Muscle layer of duodenum (tissue), 2 donors: ENCODE results near the gene STAM2.

ENCODE experiments used
- H3K27ac ChIP-seq: one replicate; pipeline ENCODE4 v1.7.0; 2013; ENCODE audit warnings: mild to moderate bottlenecking, low read length
- H3K27me3 ChIP-seq: one replicate; pipeline ENCODE4 v1.7.0; 2013; ENCODE audit warnings: low read depth, mild to moderate bottlenecking, control low read depth, low read length
- H3K36me3 ChIP-seq, 2 donors: one replicate each; pipeline ENCODE4 v1.7.0; 2013; ENCODE audit warnings: low read length in 2 of 2, control low read depth in 1 of 2, mild to moderate bottlenecking in 1 of 2; ENCODE audit not compliant: insufficient read depth in 2 of 2, control insufficient read depth in 1 of 2
- H3K4me1 ChIP-seq, 2 donors: one replicate each; pipeline ENCODE4 v1.7.0; 2013; ENCODE audit warnings: low read length in 2 of 2, mild to moderate bottlenecking in 2 of 2, control low read depth in 1 of 2, moderate library complexity in 1 of 2; ENCODE audit not compliant: insufficient read depth in 2 of 2, control insufficient read depth in 1 of 2
- H3K4me3 ChIP-seq, 2 donors: one replicate each; pipeline ENCODE4 v1.7.0; 2013; ENCODE audit warnings: low read length in 2 of 2, low read depth in 1 of 2, mild to moderate bottlenecking in 1 of 2
- H3K9me3 ChIP-seq, 2 donors: one replicate each; pipeline ENCODE4 v1.7.0; 2013; ENCODE audit warnings: low read length in 2 of 2, control low read depth in 1 of 2, mild to moderate bottlenecking in 1 of 2; ENCODE audit not compliant: control insufficient read depth in 1 of 2
- donor health status: healthy.

Gene STAM2

DNA sequence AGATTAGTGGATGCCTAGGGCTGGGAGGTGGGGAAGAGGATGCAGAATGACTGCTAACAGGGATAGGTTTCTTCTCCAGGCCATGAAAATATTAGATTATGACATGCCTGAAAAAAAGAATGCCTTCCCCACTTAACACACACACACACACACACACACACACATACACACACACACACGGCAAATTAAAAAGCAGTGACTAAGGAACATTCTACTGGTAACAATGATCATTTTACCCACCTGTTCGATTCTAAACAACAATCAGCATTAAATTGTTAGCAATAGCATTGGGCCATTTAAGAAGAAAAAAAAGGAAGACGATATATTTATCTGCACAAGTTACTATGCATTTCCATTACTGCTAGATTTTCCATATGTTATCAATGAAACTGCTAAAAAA lies 87.6 kb downstream of the STAM2 start:
- H3K4me3 ChIP-seq, result no peak overlapping the region
- H3K27me3 ChIP-seq, result no peaks in the 10 kb centered on the region
- H3K4me1 ChIP-seq, result no peaks in the 10 kb centered on the region
- no peaks in the 10 kb centered on the region for H3K36me3 ChIP-seq
- H3K27ac ChIP-seq, result no peak overlapping the region
- no peaks in the 10 kb centered on the region for H3K9me3 ChIP-seq

DNA sequence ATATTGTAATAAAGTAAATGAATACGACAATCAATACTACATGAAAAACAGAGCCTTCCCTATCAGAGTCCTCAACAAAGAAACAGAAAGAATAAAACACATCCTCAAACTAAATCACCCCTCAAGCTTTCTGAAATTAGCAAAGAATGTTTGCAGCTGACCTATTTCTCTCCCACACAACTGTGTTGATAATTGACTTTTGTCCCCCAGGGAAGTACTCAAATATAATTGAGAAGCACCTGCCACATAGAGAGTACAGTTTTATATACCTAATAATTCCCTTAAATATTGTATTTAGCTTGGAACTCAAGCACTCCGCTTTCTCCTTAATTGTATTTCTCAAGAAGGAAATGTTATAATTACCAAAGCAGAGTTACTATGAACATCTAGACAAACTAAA lies 89.3 kb downstream of the STAM2 start:
- no peaks in the 10 kb centered on the region for H3K4me1 ChIP-seq
- no peak overlapping the region for H3K27ac ChIP-seq

DNA sequence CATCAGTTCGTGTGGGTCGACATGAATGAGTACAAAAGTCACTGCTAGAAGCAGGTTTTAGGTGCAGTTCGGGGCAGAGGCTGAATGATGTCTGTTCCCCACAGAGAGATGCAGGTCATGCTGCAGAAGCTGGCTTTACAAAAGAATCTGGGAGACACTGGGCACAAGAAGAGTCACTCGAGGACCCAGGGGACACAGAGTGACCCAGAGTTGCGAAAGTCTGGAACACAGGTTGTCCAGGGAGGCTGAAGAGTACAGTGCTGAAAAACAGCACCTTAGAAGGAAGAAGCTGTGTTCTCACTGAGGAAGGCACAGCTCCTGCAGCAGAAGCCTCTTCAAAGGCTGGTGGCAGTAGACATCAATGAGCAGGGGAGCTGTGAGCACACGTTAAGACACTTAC lies 91.5 kb downstream of the STAM2 start:
- H3K4me3 ChIP-seq, result no peak overlapping the region

More for the DNA sequence above, 89.3 kb downstream of the STAM2 start:
- H3K9me3 ChIP-seq, result no peaks in the 10 kb centered on the region
- H3K27me3 ChIP-seq, result no peaks in the 10 kb centered on the region
- no peak overlapping the region for H3K4me3 ChIP-seq
- H3K36me3 ChIP-seq, result no peaks in the 10 kb centered on the region

DNA sequence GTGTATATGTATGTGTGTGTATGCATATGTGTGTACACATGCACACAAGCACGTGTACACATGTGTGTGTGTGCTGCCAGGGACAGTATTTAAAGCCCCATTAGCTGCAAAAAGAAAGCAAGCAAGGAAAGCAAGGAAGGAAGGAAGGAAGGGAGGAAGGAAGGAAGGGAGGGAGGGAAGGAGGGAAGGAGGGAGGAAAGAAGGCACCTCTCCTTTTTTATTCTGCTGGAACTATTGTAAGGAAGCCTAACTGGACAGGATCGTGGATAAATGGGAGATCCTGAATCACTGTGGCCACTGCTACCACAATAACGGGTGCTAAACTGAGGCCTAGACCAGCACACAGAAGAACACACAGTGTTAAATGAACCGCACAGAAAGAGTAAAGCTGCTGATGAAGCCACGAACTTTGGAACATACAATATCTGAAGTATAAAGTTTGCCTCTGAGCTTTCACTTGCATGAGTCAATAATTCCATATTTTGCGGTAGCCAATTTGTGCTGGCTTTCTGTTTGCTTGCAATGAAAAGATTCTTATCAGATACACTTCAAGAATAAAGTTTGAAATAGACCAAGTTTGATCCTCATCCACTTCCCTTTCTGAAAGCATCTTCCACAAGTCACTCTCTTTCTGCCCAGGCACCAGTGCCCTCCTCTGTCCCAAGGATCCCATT lies 92.2 kb downstream of the STAM2 start:
- Histone ChIP-seq H3K4me3 (no peak overlapping the region), H3K4me1 (no peaks in the 10 kb centered on the region), H3K27me3 (no peaks in the 10 kb centered on the region), H3K27ac (no peak overlapping the region), H3K36me3 (no peaks in the 10 kb centered on the region), H3K9me3 (no peaks in the 10 kb centered on the region)

More for the DNA sequence above, 91.5 kb downstream of the STAM2 start:
- Histone ChIP-seq H3K27ac (no peak overlapping the region), H3K9me3 (no peaks in the 10 kb centered on the region), H3K36me3 (no peaks in the 10 kb centered on the region), H3K4me1 (no peaks in the 10 kb centered on the region), H3K27me3 (no peaks in the 10 kb centered on the region)

DNA sequence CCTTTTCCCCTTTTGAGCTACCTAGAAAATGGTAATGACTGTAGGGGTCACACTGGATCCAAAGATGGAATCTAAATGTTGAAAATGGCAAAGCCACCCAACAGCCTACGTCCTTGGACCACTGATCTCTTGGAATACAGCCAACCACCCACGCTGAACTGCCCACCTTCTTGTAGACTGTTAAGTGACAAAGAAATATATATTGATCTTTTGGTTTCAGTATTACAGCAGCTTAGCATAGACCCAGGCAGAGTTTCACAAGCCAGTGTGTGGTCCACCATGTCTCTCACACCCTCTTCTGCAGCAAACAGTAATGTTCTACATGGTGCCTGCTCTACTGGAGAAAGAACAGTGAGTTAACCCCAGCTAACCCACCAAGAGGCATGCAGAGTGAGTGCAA lies 96.9 kb downstream of the STAM2 start:
- Histone ChIP-seq H3K4me3 (no peak overlapping the region), H3K36me3 (no peaks in the 10 kb centered on the region), H3K27me3 (no peaks in the 10 kb centered on the region), H3K4me1 (no peaks in the 10 kb centered on the region), H3K27ac (no peak overlapping the region), H3K9me3 (no peaks in the 10 kb centered on the region)

DNA sequence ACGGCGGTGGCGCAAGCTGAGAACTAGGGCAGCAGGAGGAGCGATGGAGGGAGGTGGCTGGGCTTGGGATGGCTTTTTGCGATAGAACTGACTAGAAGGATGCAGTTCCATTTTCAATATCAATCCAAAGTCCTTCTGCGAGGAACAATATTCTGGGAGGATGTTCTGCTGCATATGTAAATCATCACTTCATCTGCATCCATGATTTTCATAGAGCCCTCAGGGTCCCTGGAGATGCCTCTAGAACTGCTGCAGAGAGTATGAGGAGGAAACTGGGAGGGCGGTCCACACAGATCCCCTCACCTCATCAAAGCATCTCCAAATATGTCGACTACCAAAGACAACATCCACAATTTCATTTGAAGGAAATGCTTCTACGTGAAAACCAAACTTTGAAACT lies 97.5 kb downstream of the STAM2 start:
- Histone ChIP-seq H3K36me3 (no peaks in the 10 kb centered on the region), H3K27me3 (no peaks in the 10 kb centered on the region), H3K4me1 (no peaks in the 10 kb centered on the region), H3K27ac (no peak overlapping the region), H3K9me3 (no peaks in the 10 kb centered on the region), H3K4me3 (no peak overlapping the region)

DNA sequence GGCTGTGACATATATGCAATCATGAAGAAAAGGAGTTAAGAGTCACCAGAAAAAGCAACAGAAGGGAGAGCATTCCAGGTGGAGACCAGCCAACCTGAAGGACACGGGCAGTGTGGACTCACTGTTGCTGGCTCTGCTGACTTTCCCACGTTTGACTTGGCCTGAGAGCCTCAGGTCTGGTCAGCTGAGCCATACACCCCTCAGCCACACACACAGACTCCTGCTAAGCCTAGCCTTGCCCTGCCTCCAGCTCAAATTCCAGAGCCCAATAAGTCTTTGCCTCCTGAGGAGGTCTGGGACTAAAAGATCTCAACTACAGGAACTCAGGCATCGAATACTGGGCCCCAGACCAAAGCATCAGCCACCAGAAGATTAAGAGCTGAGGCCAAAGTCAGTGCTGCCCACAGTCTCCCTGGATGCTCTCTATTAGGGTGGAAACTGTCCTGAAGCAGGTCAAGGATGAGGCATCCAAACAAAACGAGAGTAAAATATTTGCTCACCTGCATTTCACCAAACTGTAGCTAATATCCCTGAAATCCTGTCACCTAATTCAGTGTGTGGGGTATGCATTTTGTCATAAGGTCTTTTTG lies 100.0 kb downstream of the STAM2 start:
- no peaks in the 10 kb centered on the region for H3K27me3 ChIP-seq
- H3K4me1 ChIP-seq, result no peaks in the 10 kb centered on the region
- no peak overlapping the region for H3K27ac ChIP-seq

DNA sequence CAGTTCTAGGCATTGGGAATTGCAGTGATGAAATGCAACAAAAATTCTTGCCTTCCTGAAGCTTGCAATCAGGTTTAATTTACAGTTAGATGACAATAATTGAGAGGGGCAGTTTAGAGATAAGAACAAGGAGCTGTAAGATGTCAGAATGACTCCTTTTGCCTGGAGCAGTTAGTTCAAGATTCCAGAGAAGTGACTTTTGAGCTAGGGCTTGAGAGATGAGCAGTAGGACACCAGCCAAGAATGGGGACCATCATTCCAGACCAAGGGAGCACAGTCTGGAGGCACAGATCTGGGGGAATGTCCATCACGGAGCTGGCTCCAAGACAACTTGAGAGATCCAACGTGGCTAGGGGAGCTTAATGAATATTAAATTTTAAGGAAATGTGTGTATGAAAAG lies 103.6 kb downstream of the STAM2 start:
- Histone ChIP-seq H3K4me3 (no peak overlapping the region), H3K9me3 (no peaks in the 10 kb centered on the region), H3K27ac (no peak overlapping the region), H3K36me3 (no peaks in the 10 kb centered on the region), H3K27me3 (no peaks in the 10 kb centered on the region), H3K4me1 (no peaks in the 10 kb centered on the region)

More for the DNA sequence above, 100.0 kb downstream of the STAM2 start:
- H3K4me3 ChIP-seq, result no peak overlapping the region
- H3K9me3 ChIP-seq, result no peaks in the 10 kb centered on the region
- H3K36me3 ChIP-seq, result no peaks in the 10 kb centered on the region

DNA sequence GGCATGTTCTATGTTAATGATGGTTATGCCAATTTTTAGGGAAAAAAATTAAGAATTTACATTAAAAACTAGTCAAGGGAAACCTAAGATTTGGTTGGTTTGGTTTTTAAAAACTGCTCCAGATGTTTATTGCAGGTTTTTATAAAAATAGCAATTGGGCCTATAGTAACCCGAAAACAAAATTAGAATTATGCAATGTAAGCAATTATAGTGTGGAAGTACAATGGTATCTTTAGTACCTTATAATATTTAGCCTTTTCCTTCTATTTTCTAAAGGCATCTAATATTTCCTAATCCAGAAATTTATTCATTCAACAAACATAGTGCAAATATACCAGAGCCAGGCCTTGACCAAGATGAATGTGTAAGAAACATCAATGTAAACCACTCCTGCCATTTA lies 104.0 kb downstream of the STAM2 start:
- H3K4me1 ChIP-seq, result no peaks in the 10 kb centered on the region
- H3K36me3 ChIP-seq, result no peaks in the 10 kb centered on the region
- H3K4me3 ChIP-seq, result no peak overlapping the region
- H3K27me3 ChIP-seq, result no peaks in the 10 kb centered on the region
- H3K27ac ChIP-seq, result no peak overlapping the region
- H3K9me3 ChIP-seq, result no peaks in the 10 kb centered on the region

DNA sequence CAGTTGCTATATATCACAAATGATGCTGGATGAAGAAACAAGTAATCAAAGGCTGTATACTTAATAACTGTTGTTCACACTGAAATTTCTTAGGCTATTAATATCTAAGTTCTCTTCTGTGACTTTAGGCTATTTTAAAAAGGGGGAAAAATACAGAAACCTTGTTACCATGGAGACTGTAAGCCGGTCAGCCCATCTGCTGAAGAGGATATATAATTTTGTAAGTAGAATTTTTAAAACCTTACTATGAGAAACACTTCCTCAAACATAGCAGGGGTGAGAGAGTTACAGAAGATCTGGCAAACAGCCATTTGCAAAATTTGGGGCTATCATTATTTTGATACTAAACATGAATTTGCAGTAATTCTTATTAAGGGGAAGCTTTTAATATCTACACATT lies 104.5 kb downstream of the STAM2 start:
- H3K9me3 ChIP-seq, result no peaks in the 10 kb centered on the region
- H3K27ac ChIP-seq, result no peak overlapping the region
- H3K4me3 ChIP-seq, result no peak overlapping the region
- no peaks in the 10 kb centered on the region for H3K36me3 ChIP-seq
- H3K4me1 ChIP-seq, result no peaks in the 10 kb centered on the region
- no peaks in the 10 kb centered on the region for H3K27me3 ChIP-seq

DNA sequence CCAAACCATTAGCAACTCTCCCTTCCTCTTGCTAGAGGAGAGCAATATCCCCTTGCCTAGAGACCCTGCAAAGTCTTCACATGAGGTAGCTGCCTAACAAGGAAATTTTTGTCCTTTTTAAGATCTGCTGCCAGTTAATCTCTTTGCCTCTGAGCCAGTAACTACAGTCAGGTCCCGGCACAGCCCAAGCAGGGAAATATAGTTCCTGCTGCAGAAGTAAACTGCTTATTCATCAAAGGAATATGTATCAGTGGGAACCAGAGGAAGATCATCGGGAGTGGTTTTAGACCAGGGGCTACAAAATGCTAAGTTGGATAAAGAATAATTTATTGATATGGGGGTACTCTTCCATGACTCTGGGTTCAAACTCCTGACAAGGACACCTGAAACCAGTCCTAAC lies 107.3 kb downstream of the STAM2 start:
- Histone ChIP-seq H3K36me3 (no peaks in the 10 kb centered on the region), H3K4me1 (no peaks in the 10 kb centered on the region), H3K4me3 (no peak overlapping the region), H3K9me3 (no peaks in the 10 kb centered on the region), H3K27ac (no peak overlapping the region), H3K27me3 (no peaks in the 10 kb centered on the region)

DNA sequence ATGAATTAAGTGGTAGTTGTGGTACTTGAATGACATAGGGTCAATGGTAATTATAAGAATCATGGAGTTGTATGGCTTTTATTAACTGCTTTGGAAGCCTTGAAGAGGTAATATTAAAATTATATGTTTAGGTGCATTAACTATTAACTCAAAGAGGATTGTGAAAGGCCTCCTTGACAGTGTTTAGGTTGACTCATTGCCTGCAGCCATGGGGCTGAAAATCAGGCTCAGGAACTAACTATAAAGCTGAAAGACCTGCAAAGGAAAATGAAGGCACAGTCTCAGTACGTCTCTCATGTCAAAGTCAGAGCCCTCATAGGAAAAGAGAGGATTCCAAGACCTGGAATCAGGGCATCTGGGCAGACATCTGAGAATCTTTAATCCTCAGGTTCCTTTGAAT lies 107.7 kb downstream of the STAM2 start:
- Histone ChIP-seq H3K9me3 (no peaks in the 10 kb centered on the region), H3K27ac (no peak overlapping the region), H3K27me3 (no peaks in the 10 kb centered on the region), H3K36me3 (no peaks in the 10 kb centered on the region), H3K4me3 (no peak overlapping the region), H3K4me1 (no peaks in the 10 kb centered on the region)
